Medulla oblongata (tissue), 1 donor: ENCODE measurements around the gene KIN.
"Not testable (repeated sequence)": the region's sequence is repeated elsewhere in the genome, so short reads cannot be mapped to it uniquely, and the experiment has no call there.

ENCODE experiments used
- DNase-seq: peaks from one replicate; pipeline ENCODE4 v3.0.0-alpha.2; 2015; ENCODE audit errors: extremely low spot score

The KIN gene

DNA sequence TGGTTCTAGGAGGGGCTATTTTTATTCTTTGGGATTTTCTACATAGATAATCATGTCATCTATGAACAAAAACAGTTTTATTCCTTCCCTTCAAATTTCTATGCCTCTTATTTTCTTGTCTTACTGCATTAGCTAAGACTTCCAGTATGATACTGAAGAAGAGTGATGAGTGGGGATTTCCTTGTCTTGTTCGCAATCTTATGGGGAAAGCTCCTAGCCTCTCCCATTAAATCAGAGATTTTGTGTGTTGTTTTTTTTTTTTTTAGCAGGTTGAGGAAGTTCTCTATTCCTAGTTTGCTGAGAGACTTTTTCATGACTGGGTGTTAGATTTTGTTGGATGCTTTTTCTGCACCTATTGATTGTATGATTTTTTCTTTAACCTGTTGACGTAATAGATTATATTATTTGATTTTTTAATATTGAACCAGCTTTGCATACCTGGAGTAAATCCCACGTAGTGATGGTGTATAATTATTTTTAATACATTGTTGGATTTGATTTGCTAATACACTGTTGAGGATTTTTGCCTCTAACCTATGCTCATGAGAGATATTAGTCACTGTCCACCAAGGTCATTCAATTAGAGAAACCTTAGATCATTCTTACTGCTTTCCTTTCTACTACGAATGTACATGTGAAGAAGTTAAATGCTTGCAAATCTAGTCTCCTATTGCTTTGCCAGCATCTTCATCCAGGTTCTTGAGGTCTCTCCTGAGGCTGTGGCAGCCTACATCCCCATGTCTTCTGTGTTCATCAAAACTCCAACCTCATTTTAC lies 6.6 kb upstream of the KIN start:
- no peak for DNase-seq

DNA sequence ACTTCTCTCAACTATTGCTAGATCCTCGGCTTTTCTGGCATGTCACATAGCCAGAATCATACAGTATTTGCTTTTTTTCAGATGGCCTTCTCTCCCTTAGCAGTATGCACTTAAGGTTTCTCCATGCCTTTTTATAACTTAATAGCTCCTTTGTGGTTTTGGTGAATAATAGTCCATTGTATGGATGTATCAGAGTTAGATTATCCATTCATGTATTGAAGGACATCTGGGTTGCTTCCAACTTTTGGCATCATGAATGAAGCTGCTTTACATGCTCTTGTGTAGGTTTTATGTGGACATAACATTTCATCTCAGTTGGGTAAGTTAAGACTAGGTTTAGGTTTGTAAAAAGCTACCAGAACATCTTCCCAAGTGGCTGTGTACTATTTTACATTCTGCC lies 4.7 kb upstream of the KIN start:
- DNase-seq = peak; percentile 44

DNA sequence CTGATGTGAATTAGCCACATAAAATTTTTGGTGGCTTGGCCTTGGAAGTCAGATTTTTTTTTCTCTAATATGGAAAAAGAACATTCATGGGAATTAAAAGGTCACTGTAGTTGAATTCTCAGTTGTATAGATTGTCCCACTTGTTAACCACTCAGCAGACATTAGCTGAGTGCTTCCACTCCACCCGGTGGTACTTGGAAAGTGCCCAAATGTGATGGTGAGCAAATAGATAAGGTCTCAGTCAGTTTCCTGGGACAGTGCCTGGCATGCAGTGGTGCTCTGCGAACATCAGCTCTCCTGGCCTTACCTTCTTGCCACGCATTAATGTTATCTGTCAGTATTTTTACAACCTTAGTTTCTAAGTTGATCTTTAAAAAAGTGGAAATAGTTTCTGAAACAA lies 1.6 kb upstream of the KIN start:
- no peak for DNase-seq

DNA sequence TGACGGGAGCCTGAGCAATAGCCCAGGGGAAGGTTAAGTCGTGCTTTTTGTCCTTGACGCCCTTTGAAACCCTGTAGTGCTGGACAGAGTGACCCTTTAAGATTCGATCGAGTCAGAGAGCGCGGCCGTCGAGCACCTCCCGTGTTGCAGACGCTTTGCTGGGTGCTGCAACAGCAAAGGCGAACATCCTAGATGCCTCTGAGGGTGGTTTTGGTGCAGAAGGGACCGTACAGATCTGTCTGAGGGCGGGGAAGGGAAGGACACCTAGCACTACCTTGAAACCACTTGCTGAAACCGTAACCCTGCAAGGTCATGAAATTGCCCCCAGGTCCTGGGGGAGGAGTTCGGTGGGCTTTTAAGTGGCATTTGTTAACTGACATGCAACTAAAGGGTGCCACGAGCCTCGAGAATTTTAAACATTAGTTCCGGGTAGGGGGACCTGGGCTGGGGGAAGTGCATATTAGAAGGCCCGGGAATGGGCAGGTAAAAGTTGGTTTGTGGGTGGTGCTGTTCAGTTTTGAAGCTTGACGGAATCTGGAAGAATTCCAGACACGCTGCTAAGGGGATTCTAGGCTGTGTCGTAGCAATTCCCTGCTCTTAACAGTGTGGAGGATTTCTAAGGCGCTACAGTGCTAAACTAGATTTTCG lies 970 bp upstream of the KIN start:
- peak; percentile 12 for DNase-seq

DNA sequence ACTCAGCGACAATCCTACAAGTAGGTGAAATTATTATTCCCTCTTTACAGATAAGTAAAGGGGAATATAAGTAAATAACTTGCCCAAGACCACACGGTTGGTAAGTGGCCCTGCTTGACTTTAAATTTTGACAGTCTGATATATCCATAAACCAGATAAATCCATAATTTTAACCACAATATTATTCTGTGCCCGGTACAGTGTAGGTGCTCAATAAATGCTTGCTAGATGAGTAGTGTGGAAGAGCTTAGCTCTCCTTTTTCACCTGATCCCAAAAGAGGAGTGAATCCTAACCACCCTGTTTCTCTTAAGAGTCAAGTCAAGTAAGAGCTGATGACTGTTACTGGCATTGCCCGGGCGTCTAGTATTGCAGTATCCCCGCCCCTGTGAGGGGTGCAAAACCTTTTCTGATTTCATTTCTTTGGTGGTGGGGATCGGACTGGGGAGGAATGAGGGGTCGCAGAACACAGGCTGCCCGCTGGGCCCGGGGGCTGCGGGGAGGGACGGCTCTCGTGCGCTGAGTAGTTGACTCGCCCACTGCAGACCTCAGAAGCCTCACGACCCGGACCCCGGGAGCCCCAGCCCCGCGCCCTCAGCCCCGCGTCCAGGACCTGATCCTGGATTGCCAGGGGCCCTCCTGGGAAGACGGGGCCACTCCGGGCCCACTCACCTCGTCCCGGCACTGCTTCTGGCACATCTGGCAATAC lies 490 bp downstream of the KIN start:
- DNase-seq = peak; percentile 17

DNA sequence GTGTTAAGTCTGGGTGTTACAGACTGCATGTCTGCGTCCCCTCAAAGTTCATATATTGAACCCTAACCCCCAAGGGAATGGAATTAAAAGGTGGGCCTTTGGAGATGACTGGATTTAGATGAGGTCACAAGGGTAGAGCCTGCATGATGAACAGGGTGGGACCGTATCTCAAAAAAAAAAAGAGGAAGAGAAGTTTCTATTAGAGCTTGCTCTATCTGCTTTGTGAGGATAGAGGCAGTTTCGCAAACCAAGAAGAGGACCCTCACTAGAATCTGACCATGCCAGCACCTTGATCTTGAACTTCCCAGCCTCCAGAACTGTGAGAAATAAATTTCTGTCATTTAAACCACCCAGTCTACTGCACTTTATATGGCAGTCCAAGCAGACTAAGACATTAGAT lies 1.4 kb downstream of the KIN start:
- no peak for DNase-seq

DNA sequence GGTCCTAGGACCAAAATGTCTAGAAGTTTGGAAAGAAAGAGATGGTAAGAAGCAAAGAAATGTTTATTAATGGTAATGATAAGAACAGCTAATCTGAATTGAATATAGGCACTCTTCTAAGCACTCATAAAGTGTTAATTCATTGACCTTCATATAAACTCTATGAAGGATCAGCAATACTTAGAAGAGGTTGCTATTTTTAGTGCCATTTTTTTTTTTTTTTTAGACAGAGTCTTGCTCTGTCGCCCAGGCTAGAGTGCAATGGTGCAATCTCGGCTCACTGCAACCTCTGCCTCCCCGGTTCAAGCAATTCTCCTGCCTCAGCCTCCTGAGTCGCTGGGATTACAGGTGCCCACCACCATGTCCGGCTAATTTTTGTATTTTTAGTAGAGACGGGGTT lies 5.6 kb downstream of the KIN start:
- not testable (repeated sequence) for DNase-seq

DNA sequence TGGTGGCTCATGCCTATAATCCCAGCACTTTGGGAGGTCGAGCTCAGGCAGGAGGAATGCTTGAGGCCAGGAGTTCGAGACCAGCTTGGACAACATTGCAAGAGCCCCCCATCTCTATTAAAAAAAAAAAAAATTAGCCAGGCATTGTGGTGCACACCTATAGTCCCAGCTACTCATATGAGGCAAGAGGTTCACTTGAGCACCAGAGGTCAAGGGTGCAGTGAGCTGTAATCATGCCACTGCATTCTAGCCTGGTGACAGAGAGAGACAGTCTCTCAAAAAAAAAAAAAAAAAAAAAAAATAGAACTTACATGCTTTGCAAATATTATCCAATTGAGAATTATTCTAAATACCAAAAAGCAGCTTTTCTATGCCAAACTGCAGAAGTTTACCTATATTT lies 11.0 kb downstream of the KIN start:
- DNase-seq = no peak

DNA sequence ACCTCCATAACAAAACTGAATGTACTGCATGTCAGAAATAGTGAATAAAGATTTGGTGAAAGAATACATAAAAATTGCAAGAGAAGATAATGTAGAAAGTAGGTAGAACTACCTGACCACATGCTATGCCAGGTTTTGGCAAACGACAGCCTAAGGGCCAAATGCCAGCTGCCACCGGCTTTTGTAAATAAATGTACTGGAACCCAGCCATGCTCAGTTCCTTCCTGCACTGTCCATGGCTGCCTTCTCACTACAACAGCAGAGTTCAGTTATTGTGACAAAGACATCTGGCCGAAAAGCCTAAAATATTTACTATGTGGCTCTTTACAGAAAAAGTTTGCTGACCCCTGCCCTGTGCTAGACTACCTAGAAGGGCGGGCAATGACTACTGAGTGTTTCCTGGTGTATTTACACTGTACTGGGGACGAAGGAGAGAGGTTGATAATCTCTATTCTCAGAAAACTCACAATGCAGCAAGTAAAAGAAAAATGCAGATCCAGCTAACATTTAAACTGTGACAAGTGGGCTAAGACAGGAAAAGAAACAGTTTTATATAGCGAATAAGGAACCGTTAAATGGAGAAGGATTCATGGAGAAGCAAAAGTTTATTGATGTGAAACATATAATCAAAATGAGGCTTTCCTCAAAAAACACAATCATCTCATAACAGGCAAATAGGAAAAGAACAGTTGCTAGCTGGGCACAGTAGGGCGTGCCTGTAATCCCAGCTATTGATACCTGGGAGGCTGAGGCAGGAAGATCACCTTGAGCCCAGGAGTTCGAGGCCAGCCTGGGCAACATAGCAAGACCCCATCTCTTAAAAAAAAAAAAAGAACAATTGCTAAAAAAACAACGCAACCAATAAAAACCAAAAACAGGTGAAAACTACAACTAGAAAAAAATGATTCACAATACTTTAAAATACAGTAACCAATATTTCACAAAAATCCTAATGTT lies 13.7 kb downstream of the KIN start:
- no peak for DNase-seq

DNA sequence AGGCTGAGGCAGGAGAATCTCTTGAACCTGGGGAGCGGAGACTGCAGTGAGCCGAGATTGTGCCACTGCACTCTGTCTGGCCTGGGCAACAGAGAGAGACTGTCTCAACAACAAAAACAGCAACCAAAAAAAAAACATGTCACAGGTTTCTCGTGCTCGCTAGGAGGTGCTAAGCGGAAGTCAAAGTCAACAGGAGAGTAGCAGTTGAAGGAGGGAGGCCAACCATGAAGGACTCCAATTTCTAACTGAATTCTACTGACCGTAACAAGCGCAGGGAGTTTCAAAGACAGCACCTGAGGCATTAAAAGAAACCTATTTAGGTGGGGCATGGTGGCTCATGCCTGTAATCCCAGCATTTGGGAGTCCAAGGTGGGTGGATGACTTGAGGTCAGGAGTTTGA lies 19.4 kb downstream of the KIN start:
- DNase-seq = no peak

DNA sequence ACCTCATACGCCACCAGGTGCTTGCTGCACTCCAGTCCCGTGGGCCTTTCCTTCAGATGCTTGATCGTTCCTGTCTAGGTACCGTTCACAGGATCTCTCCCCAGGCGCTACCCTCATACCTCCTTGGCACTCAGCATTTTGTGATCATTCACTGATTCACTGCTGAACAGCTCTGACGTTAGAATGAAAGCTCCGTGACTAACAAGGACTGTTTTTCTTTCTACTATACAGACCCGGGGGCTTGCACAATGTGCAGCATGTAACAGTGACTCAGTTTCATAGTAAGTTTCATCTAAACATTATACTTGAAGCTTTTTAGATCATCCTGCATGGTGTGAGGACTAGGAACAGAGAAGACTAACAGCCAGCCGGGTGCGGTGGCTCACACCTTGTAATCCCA lies 20.6 kb downstream of the KIN start:
- DNase-seq = no peak

DNA sequence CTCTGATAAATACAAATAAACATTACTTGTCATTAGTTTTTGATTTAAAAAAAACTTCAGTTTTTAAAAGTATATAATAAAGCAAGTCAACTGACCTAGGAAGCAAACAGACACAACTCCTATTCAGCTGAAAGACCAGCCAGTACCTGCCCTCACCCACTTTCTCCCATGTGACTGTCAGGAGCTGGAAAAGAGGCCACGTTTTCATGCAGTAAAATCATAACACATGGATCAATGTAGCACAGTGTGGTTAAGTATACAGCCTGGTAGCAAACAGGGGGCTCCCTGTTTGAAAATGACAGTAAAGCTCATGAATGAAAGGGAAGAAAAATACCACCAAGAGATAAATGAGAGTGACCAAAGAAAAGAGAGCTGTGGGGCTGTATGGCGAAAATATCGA lies 21.6 kb downstream of the KIN start:
- DNase-seq = no peak

DNA sequence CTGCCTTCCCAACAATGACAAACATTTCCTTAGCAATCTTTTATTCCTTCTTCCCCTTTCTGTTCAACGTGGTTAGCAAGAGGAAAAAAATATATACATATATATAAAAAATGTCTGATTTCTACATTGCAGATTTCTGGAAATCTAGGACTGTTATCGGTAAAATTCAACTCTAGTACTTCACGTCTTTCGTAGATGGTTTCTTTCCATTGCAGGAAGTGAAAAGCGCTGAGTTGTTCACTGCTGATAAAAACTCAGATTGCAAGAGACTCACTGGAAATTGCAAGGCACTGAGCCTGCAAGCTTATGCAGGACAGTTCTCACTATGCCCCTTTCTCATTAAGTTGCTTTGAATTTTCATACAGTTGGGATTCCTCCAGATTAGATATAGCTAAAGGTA lies 23.9 kb downstream of the KIN start:
- DNase-seq = no peak

DNA sequence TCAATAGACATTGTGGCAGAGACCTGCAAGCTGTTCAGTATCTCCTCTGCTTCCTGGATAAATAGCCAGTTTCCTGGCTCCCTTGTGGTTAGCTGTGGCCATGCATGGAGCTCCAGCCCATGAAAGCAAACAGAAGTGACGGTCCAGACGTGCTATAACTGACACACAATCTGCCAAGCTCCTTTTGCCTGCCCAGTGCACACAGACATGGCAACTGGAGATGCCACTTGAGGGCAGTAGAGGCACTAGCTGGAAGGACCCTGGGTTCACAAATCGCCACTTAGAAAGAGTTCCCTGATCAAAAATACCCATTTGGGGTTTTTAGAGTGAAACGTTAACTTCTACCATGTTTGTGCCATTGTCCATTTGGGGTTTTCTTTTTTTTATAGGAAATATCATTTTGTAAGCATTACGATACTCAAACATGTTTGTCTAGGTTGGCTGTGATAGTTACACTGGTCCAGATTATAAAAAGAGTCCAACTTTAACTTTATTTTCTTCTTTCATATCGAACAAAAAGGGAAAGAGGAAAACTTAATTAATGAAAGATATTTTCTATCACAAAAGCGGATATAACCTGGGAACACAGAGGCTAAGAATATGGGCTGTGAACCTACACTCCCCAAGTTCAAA lies 31.3 kb downstream of the KIN start:
- DNase-seq = peak; percentile 11

DNA sequence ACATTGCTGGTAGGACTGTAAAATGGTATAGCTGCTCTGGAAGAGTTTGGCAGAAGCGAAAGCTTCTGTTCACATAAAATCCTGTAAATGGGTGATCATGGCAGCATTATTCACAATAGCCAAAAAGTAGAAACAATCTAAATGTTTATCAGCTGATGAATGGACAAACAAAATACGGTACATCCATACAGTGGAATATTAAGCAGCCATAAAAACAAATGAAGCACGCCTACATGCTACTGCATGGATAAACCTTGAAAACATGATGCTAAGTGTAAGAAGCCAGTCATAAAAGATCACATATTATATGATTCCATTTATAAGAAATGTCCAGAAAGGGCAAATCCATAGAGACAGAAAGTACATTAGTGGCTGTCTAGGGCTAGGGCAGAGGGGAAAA lies 32.7 kb downstream of the KIN start:
- no peak for DNase-seq

DNA sequence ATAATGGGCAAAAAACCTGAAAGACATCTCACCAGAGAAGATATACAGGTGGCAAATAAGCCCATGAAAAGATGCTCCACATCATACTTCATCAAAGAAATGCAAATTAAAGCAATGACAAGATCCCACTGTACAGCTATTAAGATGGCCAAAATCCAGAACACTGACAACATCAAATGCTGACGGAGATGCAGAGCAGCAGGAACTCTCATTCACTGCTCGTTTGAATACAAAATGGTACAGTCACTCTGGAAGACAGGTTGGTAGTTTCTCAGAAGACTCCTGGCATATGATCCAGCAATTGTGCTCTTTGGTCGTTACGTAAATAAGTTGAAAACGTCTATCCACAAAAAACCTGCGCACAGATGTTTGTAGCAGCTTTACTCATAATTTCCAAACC lies 35.5 kb downstream of the KIN start:
- no peak for DNase-seq

DNA sequence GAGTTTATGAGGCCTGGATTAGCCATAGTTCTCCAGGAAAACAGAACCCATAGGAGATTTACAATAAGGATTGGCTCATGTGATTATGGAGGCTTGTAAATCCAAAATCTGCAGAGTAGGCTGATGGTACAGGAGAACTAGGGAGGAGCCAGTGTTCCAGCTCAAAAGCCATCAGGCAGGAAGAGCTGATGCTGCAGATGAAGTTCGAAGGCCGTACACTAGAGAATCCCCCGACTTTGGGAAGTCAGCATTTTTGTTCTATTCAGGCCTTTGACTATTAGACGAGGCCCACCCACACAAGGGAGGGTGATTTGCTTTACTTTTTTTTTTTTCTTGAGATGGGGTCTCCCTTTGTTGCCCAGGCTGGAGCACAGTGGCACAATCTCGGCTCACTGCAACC lies 37.6 kb downstream of the KIN start:
- no peak for DNase-seq

DNA sequence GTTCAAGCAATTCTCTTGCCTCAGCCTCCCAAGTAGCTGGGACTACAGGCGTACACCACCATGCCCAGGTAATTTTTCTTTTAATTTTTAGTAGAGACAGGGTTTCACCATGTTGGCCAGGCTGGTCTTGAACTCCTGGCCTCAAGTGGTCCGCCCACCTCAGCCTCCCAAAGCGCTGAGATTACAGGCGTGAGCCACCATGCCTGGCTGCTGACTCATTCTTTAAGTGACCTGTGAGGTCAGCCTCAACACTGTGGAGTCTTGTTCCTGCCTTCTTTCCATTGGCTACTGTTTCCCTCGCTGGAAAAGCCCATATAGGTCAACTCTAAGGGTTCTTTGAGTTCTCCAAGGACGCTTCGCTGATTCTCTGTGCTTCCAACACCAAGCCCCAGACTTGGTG lies 39.2 kb downstream of the KIN start:
- not testable (repeated sequence) for DNase-seq

DNA sequence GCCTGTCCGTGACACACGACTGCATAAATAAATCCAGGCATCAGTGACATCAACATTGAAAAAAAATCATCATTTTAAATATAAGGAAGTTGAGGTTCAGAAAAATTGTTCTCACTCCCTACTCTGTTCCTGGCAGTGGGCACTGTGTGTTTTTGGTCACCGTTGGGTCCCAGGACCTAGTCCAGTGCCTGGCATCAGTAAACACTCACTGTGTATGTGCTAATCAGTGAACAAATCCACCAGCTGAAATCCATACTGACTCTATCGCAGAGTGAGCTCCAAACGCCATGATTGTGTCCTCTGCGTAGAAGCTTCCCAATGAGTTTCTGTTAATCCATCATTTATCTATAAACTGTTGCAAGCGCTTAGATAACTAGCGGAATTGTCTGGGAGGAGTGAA lies 43.5 kb downstream of the KIN start:
- DNase-seq = no peak

DNA sequence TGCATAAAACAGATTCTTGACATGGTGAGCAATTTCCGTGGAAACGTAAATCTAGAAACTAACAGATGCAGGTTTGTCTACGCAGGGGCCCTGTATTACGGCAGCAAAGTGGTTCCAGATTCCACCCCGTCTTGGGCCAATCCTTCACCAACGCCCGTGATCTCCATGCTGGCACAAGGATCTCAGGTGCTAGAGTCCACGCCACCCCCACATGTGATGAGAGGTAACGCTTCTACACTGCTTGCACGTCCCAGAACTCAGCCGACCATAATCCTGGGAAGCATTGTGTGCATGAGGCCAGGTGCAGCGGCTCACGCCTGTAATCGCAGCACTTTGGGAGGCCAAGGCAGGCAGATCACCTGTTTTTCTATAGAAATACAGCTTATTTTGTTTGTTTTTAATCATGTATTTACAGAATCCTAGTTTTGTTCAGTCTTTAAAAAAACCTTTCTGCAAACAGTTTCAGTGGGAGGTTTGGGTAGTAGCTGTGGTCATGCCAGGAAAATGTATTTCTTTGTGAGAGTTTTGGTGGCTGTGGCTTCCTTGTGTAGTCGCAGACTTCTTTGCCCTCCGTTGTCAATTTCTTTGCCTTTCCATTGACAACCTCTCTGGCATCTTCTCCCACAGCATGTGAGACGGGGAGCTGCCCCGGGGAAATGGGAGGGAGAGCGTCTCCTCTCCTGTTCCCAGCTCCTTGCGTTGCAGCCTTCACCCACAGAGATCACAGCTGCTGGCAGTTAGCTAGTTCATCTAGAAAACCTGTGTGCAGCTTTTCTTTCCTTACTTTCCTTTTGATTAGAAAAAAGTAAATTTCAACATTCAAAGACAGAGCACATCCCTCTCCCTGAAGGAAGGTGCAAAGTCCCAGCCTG lies 49.0 kb downstream of the KIN start:
- no peak for DNase-seq
